Cardiac septum (tissue), 1 donor: ENCODE measurements around the gene GJB1. TPM values are rescaled to one million over a fixed set of nuclear protein-coding genes. Genes with fewer than 3 reads are reported as not detected.
"Not testable (repeated sequence)": the region's sequence is repeated elsewhere in the genome, so short reads cannot be mapped to it uniquely, and the experiment has no call there.

ENCODE experiments used
- DNase-seq: peaks from one replicate; pipeline ENCODE4 v3.0.0-alpha.2; 2020; ENCODE audit warnings: low spot score
- intact Hi-C: fragments of 100-400 bp; cut with DNase I; formaldehyde crosslinking; loops from one replicate; pipeline ENCODE4 v1.14.0; 2022
- long read RNA-seq: library from polyadenylated mRNA; unstranded; transcript quantifications from one replicate; pipeline ENCODE4 v2.0.0, GENCODE V29; 2021
- total RNA-seq: library from RNA; stranded (reverse); fragmentation: NEBNext Ultra II Directional; extraction: Animal tissue kit (Norgen Biotek cat#: 25700); gene quantifications from one replicate; pipeline ENCODE4 v1.2.1, GENCODE V29; 2021
- donor health status: DM: no; HTN: no; CAD: no.

The GJB1 gene
- not detected for total RNA-seq
- long read RNA-seq, result 0 reads

- intact Hi-C loops, result no loop called here
- DNase-seq, result no peak
Measured at GRCh38 chrX:71222929-71223328, at the start of gene GJB1. Gene GJB1, plus strand, starts transcription at chrX:71223224. Its CDS starts 484 bp downstream, at chrX:71223708.

- intact Hi-C loops, result no loop called here
Measured at GRCh38 chrX:71173440-71173839, 49.6 kb upstream of the GJB1 start.

GRCh38 chrX:71174795-71175194, 48.2 kb upstream of the GJB1 start:
- intact Hi-C loops, result loop anchor here (5.0 kb wide), 2 partner anchors 202 to 407 kb away; no protein-coding TSS in a partner anchor
- DNase-seq, result no peak

More at GRCh38 chrX:71173440-71173839, 49.6 kb upstream of the GJB1 start:
- no peak for DNase-seq

GRCh38 chrX:71175531-71175930, 47.5 kb upstream of the GJB1 start:
- intact Hi-C loops, result loop anchor here (5.0 kb wide), 2 partner anchors 203 to 408 kb away; no protein-coding TSS in a partner anchor
- no peak for DNase-seq

GRCh38 chrX:71177327-71177726, 45.7 kb upstream of the GJB1 start:
- DNase-seq, result no peak
- intact Hi-C loops, result loop anchor here (5.0 kb wide), 2 partner anchors 205 to 410 kb away; no protein-coding TSS in a partner anchor

- DNase-seq, result no peak
- intact Hi-C loops, result loop anchor here (5.0 kb wide), 2 partner anchors 207 to 412 kb away; no protein-coding TSS in a partner anchor
Measured at GRCh38 chrX:71178908-71179307, 44.1 kb upstream of the GJB1 start.

GRCh38 chrX:71180579-71181265, 42.3 kb upstream of the GJB1 start:
- intact Hi-C loops, result loop anchor here (2.0 to 10.0 kb wide), 2 partner anchors 82 to 184 kb away; partner anchors contain the start of gene TAF1
- not testable (repeated sequence) for DNase-seq

GRCh38 chrX:71181558-71181909, 41.5 kb upstream of the GJB1 start:
- intact Hi-C loops, result loop anchor here (2.0 to 10.0 kb wide), 2 partner anchors 83 to 183 kb away; partner anchors contain the start of gene TAF1
- DNase-seq, result no peak

- DNase-seq, result peak; percentile 90
- intact Hi-C loops, result loop anchor here (2.0 to 10.0 kb wide), 2 partner anchors 83 to 183 kb away; partner anchors contain the start of gene TAF1
Measured at GRCh38 chrX:71181910-71182799, 40.9 kb upstream of the GJB1 start.

GRCh38 chrX:71182871-71183270, 40.2 kb upstream of the GJB1 start:
- no peak for DNase-seq
- intact Hi-C loops, result loop anchor here (10.0 kb wide), 1 partner anchor 182 kb away; the partner anchor contains the start of gene TAF1

- intact Hi-C loops, result loop anchor here (10.0 kb wide), 1 partner anchor 181 kb away; the partner anchor contains the start of gene TAF1
- DNase-seq, result no peak
Measured at GRCh38 chrX:71183341-71183740, 39.7 kb upstream of the GJB1 start.

- DNase-seq, result no peak
- intact Hi-C loops, result loop anchor here (10.0 kb wide), 1 partner anchor 181 kb away; the partner anchor contains the start of gene TAF1
Measured at GRCh38 chrX:71184092-71184491, 38.9 kb upstream of the GJB1 start.

- DNase-seq, result no peak
- intact Hi-C loops, result loop anchor here (10.0 kb wide), 1 partner anchor 180 kb away; the partner anchor contains the start of gene TAF1
Measured at GRCh38 chrX:71184803-71185495, 38.1 kb upstream of the GJB1 start.

- intact Hi-C loops, result no loop called here
- no peak for DNase-seq
Measured at GRCh38 chrX:71191248-71191647, 31.8 kb upstream of the GJB1 start.

GRCh38 chrX:71195964-71196649, 26.9 kb upstream of the GJB1 start:
- intact Hi-C loops, result no loop called here

GRCh38 chrX:71198066-71198465, 25.0 kb upstream of the GJB1 start:
- intact Hi-C loops, result no loop called here

More at GRCh38 chrX:71195964-71196649, 26.9 kb upstream of the GJB1 start:
- DNase-seq, result no peak

GRCh38 chrX:71199252-71200008, 23.6 kb upstream of the GJB1 start:
- DNase-seq, result no peak
- intact Hi-C loops, result no loop called here

More at GRCh38 chrX:71198066-71198465, 25.0 kb upstream of the GJB1 start:
- DNase-seq, result no peak

GRCh38 chrX:71210816-71211215, 12.2 kb upstream of the GJB1 start:
- intact Hi-C loops, result no loop called here
- no peak for DNase-seq
